ENCODE data around the gene C1orf122.

Gene C1orf122

DNA sequence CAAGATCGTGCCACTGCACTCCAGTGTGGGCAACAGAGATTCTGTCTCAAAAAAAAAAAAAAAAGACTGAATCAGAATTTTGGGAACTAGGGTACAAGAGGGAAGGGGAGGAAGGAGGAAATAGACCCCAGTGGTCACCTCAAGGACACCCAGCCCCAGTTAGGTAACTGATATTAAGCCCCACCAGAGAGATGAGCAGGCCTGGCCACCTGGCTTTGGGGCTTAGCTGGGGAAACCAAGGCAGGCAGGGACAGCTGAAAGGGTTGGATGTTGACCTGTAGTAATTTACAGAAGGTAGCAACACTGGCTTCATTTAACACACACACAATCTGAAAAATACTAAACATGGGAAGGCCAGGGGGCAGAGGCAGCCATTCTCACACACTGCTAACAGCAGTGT lies 5.2 kb upstream of the C1orf122 start:
- DNase-seq: no peak

DNA sequence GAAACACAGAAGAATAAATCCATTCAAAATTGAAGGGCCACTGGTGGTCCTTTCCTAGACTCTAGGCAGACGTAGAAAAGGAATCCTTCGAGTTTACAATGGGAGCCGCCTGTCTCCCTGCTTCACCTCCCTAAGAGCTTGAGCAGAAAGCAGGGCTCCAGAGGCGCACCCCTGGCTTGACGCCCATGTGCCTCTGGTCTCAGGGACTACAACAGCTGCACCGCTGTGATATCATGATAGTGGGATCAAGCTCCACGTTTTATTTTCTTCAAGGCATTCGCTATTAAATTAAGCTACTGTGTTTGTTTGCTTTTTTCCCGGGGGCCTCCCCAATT lies 403 bp upstream of the C1orf122 start:
- no peak for DNase-seq

DNA sequence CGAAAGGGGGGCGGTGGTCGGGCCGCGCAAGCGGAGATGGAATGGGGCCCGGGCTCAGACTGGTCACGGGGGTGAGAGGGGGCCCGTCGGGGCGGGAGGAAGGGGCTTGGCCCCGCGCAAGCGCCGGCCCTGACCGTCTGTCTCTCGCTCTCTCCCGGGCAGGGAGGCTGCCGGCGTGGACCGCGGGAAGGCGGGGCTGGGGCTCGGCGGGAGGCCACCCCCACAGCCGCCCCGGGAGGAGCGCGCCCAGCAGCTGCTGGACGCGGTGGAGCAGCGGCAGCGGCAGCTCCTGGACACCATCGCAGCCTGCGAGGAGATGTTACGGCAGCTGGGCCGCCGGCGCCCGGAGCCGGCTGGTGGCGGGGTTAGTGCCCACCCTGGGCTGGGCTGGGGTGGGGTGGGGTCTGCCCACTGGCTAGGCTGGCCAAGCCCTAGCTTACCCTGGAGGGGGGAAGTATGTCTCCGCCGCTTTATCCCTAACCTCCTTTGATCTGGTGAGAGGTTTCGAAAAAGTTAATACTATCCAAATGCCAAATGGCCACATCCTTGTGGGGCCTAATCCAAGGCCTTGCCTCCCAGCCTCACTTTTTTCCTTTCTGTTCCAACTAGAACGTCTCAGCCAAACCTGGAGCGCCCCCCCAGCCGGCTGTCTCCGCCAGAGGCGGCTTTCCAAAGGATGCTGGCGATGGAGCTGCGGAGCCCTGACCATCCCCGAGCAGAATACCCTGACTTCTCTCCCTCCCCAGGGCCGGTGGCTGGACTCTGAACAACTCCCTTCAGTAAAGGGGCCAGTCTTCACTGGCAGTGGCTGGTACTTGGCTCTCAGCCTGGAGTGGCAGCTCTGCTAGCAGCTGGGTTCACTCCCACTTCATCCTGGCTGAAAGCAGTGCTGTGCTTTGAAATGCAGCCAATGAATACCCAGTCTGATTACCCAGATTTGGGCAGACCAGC lies 1.1 kb downstream of the C1orf122 start:
- DNase-seq: peak; percentile 25

DNA sequence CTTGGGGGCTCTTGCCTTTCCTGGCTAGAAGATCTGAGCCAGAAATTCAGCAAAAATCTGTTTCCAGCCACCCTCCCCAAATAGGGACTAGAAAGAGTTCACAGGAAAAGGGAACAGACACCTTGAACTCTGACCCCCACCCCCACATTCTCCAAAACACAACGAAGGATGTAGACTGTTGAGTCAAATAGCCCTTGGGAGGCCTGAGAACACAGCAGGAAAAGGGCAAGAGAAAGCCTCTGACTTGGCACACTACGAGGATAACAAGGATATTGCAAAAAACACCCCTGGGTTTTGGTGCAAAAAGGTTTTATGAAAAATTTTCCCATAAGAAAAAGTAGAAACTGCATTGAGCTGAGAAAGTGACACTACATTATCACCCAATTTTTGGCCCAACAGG lies 2.4 kb downstream of the C1orf122 start:
- no peak for DNase-seq

DNA sequence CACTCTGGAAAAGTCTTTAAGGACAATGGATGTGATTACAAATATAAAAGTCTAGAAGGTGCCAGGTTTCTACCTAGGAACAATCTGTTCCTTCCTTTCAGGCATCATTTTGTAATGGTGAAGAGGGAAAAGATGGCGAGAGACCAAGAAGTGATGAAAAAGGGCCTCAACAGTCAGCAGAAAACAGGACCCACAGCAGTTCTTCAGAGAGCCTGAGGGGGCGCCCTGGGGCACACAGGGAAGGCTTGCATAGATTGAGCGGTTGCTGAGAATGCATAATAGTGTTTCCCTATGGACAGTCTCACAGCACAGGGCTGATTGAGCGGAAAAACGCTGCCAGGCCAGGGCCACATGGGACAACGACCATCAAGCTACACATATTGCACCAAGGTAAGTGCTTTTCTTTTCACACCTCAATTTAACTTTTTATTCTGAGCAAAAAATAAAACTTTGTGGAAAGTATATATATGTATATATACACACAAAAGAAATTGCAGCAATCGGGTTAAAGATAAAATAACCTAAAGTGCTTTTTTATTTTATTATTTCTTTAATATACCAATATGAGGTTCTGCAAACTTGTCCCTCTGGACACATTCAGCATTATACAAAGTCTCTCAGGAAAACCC lies 3.6 kb downstream of the C1orf122 start:
- DNase-seq: peak; percentile 61

DNA sequence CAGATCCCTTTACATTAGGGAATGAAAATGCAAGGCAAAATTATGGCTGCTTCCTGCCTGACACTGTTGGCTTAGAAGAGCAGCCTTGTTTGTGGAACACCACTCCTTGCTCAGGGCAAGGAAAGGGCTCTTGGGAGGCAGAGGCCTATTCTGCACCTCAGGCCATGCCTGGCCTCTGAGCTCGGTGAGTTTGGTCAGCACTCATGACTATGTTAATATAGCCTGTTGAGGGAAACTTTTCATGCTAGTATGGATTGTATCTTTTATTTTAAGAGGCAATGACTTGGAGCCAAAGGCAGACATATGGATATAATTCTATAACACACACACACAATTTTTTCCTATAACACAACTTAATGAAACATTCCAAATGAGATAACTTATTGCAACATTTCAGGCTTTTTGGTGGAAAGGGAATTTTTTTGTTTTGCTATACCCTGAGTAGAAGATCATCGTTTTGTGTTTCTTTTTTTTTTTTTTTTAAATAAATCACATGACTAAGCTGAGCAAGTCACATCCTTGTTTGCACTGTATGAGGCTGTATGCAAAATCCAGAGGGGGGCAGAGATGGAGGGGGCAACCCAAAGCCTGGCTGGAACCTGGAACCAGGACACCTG lies 6.0 kb downstream of the C1orf122 start:
- DNase-seq: no peak

DNA sequence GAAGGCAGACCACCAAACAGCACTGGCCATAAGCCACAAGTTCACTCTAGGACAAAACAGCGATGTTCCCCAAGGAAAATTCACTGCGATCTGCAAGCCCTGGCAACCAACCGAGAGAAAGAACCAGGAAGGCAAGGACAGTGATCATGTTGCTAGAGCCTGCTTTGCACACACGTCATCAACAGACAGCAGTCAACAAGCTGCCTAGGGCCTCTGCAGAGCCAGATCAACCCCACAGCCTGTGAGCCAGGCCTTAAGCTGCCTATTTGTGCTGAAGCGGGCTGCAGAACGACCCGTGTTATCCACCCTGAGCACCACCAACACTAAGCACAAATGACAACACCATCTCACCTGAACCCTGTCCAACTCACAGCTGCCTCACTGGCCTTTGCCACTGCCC lies 6.7 kb downstream of the C1orf122 start:
- no peak for DNase-seq

DNA sequence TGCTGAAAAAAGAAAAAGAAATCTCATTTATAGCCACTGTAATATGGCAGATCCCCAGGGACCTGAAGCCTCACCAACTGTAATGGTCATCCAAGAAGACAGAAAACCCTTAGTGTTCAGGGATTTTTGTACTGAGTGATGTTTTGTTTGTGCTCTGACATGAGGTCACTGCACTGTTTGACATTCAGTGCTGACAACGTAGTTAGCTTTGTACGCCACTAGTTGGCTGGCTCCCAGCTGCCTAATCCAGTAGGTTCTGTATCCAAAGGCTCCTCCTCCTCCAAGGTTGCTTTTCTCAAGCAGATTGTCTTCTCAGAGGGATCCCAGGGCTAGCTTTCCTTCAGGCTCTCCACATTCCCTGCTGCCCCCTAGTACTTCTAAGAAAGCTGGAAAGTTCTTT lies 9.9 kb downstream of the C1orf122 start:
- no peak for DNase-seq

DNA sequence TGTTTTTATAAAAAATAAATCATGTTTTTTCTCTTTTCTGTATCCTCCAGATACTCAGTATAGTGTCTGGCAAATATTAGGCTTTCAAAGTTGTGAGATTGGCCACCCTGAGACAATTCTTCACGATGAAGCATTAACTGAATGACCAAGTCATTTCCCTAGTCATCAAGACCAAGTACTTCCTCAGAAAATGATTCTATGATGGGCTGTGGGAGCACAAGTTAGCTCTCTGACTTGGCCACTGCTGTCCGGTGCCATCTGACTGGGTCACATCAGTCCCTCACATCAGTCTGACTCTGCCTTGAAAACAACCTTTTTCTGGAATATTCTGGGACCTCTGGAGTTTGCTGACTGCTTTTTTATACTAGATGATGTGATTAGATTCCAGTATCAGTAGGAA lies 13.9 kb downstream of the C1orf122 start:
- DNase-seq: no peak

DNA sequence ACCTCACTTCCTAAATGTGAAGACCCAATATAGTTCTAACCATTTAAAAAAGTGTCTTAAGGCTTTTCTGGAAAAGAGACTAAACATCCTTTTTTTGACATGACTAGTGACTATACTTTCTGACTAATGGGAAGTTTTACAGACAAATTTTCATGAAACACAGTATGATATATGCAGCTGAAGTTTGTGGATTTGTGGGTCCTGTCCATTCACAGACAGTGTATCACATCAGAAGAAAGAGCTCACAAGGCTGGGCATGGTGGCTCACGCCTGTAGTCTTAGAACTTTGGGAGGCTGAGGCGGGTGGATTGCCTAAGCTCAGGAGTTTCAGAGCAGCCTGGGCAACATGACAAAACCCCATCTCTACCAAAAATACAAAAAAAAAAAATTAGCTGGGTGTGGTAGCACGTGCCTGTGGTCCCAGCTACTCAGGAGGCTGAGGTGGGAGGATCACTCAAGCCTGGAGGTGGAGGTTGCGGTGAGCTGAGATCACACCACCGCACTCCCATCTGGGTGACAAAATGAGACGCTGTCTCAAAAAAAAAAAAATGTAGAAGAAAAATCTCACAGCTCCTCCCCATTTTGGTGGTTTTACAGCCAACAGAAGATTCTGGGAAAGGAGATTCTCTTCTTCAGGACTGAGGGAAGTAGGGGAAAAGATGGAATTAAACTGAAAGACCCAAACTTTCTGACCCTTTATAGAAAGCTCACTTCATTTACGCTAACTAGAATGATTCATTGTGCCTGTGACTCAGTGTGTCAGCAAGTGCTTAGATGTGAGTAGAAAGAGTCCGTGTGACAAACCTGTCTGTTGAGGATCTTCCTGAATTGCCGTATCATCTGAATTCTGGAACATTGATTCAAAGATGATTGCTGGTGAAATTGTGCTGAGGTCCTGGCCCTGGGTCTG lies 15.6 kb downstream of the C1orf122 start:
- no peak for DNase-seq

DNA sequence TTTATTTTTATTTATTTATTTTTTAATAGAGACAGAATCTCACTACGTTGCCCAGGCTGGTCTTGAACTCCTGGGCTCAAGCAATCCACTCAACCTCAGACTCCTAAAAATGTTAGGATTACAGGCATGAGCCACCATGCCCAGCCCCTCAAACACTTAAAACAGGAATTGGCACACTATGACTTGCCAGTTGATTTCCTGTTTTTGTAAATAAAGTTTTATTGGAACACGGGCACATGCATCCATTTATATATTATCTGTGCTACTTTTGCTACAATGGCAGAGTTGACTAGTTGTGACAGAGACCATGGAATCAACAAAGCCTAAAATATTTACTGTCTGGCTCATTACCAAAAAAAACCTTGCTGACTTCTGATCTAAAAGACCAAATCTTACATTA lies 16.4 kb downstream of the C1orf122 start:
- DNase-seq: no peak

DNA sequence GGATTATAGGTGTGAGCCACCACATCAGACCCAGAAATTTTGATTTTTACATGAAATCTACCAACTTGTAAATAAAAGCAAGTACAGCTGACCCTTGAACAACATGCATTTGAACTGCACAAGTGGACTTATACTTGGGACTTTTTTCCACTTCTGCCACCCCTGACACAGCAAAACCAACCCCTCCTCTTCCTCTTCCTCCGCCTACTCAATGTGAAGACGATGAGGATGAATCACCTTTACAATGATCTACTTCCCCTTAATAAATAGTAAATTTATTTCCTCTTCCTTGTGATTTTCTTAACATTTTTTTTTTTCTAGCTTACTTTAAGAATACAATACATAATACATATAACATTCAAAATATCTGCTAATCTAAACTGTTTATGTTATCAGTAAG lies 17.9 kb downstream of the C1orf122 start:
- no peak for DNase-seq

DNA sequence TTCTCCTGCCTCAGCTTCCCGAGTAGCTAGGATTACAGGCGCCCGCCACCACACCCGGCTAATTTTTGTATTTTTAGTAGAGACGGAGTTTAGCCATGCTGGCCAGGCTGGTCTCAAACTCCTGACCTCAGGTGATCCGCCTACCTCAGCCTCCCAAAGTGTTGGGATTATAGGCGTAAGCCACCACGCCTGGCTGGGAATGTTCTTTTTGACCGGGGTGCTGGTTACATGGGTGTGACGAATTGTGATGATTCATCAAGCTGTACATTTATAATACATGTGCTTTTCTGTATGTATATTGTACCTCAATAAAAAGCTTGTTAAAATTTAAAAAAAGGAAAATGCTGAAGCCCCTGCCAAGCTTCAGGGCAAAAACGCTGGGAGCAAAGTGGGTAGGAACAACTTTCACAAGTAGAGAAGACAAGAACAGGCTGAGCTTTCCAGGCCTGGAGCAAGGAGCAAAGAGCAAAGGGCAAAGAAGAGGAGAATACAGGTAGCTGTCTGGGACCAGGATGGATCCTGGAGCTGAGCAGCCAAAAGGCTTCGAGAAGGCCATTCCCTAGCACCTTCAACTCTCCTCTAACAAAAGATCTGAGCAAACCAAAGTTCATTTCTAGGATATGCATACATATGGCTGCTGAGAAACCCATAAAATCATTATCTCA lies 21.0 kb downstream of the C1orf122 start:
- no peak for DNase-seq

DNA sequence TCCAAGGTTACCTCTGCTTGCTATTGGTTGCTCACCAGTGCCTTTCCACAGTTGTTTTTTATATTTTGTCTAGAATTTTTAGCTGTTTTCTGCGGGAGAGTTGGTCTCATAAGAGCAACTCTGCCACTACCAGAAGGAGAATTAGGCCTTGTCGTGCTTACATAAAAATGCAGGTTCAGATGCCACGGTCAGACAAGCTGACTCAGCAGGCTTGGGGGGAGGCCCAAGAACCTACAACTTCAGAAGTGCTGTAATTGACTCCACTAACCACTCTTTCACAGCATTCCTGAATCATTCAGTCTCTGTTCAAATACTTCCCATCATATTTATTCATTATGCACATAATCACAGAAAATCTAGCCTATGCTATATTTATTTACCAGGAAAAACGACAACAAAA lies 23.5 kb downstream of the C1orf122 start:
- DNase-seq: no peak

DNA sequence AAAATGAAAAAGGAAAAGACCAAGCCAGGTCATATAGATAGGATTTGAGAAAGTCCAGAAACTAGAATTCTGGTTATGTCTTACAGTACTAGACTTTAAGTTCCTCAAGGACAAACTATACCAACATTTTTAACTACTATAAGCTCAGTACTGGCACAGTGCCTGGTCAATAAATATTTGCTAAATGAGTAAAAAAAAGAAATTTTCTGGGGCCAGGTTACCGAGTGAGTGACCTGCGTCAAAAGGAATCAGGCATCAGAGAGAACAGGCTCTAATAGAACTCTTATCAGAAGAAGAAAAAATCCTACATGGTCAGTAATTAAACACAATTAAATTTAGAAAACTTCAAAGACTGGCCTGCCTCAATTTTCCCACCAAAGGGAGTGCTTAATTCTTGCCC lies 24.2 kb downstream of the C1orf122 start:
- no peak for DNase-seq

DNA sequence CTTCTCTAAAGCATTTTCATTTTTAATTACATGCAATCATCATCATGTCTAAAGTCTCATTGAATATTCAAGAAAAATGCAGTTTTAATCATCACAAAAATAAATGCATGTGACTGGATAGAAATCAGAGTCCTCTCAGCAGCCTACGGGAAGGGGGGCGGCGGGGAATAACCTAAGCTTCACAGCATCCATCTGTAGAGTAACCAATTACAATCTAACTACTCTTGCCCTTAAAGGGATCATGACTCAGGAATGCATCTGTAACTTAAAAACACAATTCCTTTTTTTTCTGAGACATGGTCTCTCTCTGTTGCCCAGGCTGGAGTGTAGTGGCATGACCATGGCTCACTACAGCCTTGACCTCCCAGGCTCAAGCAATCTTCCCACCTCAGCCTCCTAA lies 29.2 kb downstream of the C1orf122 start:
- no peak for DNase-seq

DNA sequence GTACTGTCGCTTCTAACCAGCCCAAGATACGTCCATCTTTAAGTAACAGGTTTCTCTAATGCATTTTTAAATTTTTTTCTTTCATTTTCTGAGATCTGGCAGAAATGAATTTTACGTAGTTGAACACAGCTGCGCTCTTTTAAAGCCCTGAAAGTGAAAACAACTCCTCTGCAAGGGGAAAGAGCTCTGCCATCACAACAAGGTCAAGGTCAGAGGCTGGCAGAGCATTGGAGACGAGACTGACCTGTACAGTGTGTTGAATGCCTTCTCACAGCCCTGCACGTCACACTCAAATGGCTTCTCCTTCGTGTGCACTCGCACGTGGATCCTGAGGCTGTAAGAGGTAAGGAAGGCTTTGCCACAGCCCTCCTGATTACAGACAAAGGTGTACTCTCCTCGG lies 32.1 kb downstream of the C1orf122 start:
- DNase-seq: no peak

DNA sequence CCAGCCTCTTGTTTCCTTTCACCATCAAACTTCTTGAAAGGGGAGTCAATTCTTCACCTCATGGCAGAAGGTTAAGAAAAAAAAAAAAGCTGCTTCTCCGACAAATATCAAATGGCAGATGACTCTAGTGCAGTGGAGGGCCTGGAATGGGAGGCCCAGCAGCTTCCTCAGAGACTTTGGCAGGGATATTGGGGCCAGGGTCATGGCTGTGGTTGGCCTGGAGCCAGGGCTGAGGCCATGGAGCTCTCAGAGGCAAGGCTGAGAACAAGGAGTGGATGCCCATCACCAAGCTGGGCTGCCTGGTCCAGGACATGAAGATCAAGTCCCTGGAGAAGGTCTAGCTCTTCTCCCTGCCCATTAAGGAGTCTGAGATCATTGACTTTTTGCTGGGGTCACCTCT lies 33.1 kb downstream of the C1orf122 start:
- DNase-seq: no peak

DNA sequence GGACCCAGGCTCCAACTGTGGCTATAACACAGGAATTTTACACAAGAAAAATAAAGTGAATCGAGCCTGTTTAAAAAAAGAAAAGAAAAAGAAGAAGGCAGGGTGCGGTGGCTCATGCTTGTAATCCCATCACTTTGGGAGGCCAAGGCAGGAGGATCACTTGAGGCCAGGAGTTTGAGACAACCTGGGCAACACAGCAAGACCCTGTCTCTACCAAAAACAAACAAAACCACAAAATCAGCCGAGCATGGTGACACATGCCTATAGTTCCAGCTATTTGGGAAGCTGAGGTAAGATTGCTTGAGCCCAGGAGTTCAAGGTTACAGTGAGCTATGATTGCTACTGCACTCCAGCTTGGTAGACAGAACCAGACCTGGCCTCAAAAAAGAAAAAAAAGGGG lies 34.1 kb downstream of the C1orf122 start:
- no peak for DNase-seq

DNA sequence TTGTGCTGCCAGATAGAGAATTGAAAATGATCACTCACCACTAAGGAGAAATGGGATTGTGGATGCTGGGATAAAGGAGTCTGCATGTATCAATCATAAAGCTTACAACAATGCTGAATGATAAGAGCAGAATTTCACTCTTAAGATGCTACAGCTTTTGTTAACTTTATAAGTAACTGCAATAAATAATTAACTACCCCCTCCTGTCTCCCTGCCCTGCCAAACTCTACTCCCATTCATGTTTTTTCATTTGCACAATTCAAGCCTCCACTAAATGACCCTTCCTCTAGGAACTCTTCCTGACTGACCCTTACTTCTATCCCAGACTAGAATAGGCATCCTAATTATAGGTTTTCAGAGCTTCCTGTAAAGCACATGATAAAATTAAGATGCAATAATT lies 36.9 kb downstream of the C1orf122 start:
- DNase-seq: no peak

DNA sequence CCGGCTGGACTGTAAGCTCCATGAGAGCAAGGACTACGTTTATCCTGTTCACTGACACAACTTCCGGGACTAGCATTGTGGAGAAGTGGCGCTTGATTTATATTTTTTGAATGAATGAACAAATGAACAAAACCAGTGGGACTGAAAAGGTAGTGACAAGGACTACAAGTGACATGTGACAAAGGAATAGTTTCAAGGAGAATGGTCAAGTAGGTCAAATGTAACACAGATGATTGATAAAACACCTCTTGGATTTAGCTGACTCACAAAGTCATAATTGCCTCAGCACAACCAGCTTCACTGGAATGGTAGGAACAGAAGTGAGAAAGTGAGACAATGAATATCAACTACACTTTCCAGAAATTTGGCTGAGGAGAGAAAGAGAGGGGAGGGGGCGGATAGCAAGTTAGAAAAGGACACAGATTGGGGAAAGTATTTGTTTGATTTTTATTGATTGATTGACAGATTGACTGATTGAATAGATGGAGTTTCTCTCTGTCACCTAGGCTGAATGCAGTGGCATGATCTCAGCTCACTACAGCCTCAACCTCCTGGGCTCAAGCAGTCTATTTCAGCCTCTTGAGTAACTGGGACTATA lies 37.6 kb downstream of the C1orf122 start:
- DNase-seq: no peak

DNA sequence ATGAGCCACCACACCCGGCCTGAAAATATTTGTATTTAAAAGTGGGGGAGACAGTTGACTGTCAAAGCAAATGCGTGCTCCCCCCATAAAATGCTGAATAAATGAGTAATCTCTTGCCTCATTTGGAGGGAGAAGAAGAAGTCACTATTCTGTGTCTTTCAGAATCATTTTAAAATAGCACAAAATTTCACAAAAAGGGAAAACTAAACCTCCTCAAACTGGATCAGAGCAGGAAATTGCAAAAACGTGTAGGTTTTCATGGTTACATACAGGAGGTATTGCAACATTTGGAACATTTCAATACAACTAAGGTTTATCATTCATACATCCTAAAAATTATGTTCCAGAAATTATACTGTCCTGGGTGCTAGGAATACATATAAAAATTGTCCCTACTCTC lies 38.2 kb downstream of the C1orf122 start:
- DNase-seq: no peak

Measured in activated CD4-positive, alpha-beta T cell treated with anti-CD3 and anti-CD28 coated beads, Interleukin-2, amount 50 U/mL, for 1 hour (primary cell).